T-cell (primary cell): ENCODE data around the gene MYCL. TPM values are rescaled to one million over a fixed set of nuclear protein-coding genes. Genes with fewer than 3 reads are reported as not detected.
"Not testable (repeated sequence)": the region's sequence is repeated elsewhere in the genome, so short reads cannot be mapped to it uniquely, and the experiment has no call there.

Experiments used
- ATAC-seq, 4 experiments: fragments of 200-7000 bp in 3 of 4; fragments of 150-1000 bp in 1 of 4; cut with Tn5 transposase; replicated peaks in 1 of 4; 1 replicate in 3 of 4; 2 replicates in 1 of 4; pipeline ENCODE4 v1.10.0; 2021; ENCODE audit warnings: moderate library complexity in 3 of 4, mild to moderate bottlenecking in 2 of 4, moderate number of reproducible peaks in 1 of 4
- CTCF ChIA-PET, 2 donors: fragments of 300-600 bp; sonication (Branson Sonifier 250); formaldehyde crosslinking; loops; one replicate each; lab custom pipeline; 2022; ENCODE audit warnings: antibody characterized with exemption in 2 of 2; lab: Charles Lee
- POLR2A ChIA-PET, 2 donors: fragments of 300-600 bp; sonication (Branson Sonifier 250); formaldehyde crosslinking; loops; one replicate each; lab custom pipeline; 2022; ENCODE audit warnings: antibody characterized with exemption in 2 of 2; lab: Charles Lee
- DNase-seq, 35 experiments: peaks; one replicate each; pipeline versions ENCODE4 v3.0.0 to v3.0.0-alpha.2; 2013 to 2023
- H3K27ac ChIP-seq: one replicate; pipeline ENCODE4 v1.5.1; 2013; ENCODE audit warnings: low read length
- H3K27me3 ChIP-seq, 2 experiments: replicated peaks in 1 of 2; 1 replicate in 1 of 2; 2 replicates in 1 of 2; pipeline versions ENCODE4 v1.6.1 to v1.7.0; 2013; ENCODE audit warnings: low read length in 1 of 2, mixed read lengths in 1 of 2; ENCODE audit not compliant: control insufficient read depth in 2 of 2, insufficient read depth in 2 of 2; ENCODE audit errors: extremely low read depth in 1 of 2
- H3K36me3 ChIP-seq, 2 donors: 1 replicate in 1 of 2; 2 replicates in 1 of 2; pipeline versions ENCODE4 v1.6.1 to v1.7.0; 2013; ENCODE audit warnings: low read length in 1 of 2; ENCODE audit not compliant: control insufficient read depth in 2 of 2, insufficient read depth in 1 of 2; ENCODE audit errors: extremely low read depth in 1 of 2
- H3K4me1 ChIP-seq, 2 experiments: 1 replicate in 1 of 2; 2 replicates in 1 of 2; pipeline versions ENCODE4 v1.6.1 to v1.7.0; 2013; ENCODE audit warnings: low read length in 2 of 2, mixed read lengths in 1 of 2; ENCODE audit not compliant: insufficient read depth in 2 of 2, control insufficient read depth in 1 of 2; ENCODE audit errors: extremely low read depth in 1 of 2
- H3K4me3 ChIP-seq, 2 donors: 1 replicate in 1 of 2; 2 replicates in 1 of 2; pipeline versions ENCODE4 v1.5.1 to v1.7.0; 2013; ENCODE audit warnings: mild to moderate bottlenecking in 2 of 2, low read length in 1 of 2, moderate library complexity in 1 of 2; ENCODE audit not compliant: control insufficient read depth in 1 of 2; ENCODE audit errors: extremely low read depth in 1 of 2
- H3K9me3 ChIP-seq: 2 replicates; pipeline ENCODE4 v1.7.0; 2013
- H3K27ac Mint-ChIP-seq, 2 donors: one replicate each; pipeline ENCODE4 v1.8.0; 2020 to 2021; ENCODE audit warnings: mild to moderate bottlenecking in 2 of 2, mixed read lengths in 2 of 2
- H3K27me3 Mint-ChIP-seq, 2 donors: one replicate each; pipeline ENCODE4 v1.8.0; 2021 to 2022; ENCODE audit warnings: mixed read lengths in 2 of 2
- H3K36me3 Mint-ChIP-seq: one replicate; pipeline ENCODE4 v1.8.0; 2021; ENCODE audit warnings: mixed read lengths
- H3K4me1 Mint-ChIP-seq, 3 donors: one replicate each; pipeline ENCODE4 v1.8.0; 2020 to 2022; ENCODE audit warnings: mixed read lengths in 3 of 3, mild to moderate bottlenecking in 1 of 3
- H3K4me3 Mint-ChIP-seq, 3 donors: one replicate each; pipeline ENCODE4 v1.8.0; 2020 to 2022; ENCODE audit warnings: mild to moderate bottlenecking in 3 of 3, mixed read lengths in 3 of 3, moderate library complexity in 3 of 3
- H3K9me3 Mint-ChIP-seq, 3 donors: one replicate each; pipeline ENCODE4 v1.8.0; 2020 to 2022; ENCODE audit warnings: mixed read lengths in 3 of 3
- WGBS: methylation state at CpG from one replicate; pipeline ENCODE4 v1.1.5; 2013; ENCODE audit warnings: missing lambda C conversion rate; ENCODE audit not compliant: insufficient coverage; 5-methylcytosine and 5-hydroxymethylcytosine counted together
- total RNA-seq, 35 experiments: library from RNA in 6 of 35; stranded (reverse) in 6 of 35; fragments of 120-200 nt in 1 of 35; gene quantifications; one replicate each; pipeline versions ENCODE4 v1.2.1 to v1.2.4 and lab custom pipeline; 2013 to 2026

The MYCL gene
- total RNA-seq, 5 donors from 2014 or later (not counting 1 experiment from before 2014, with no cell fraction given) = 0.13 to 0.38 (median 0.22) TPM

- Histone ChIP-seq H3K27ac (no peak overlapping the region), H3K9me3 (no peaks in the 10 kb centered on the region), H3K4me3 (no peak overlapping the region), H3K27me3 (peaks cover 0 to 11% of the 10 kb centered on the region in 2 experiments), H3K36me3 (no peaks in the 10 kb centered on the region), H3K4me1 (no peaks in the 10 kb centered on the region)
- 86% methylated on average over 2 of the region's 2 CpGs for WGBS
- DNase-seq = no peak
- no peaks in the 10 kb centered on the region for H3K36me3 Mint-ChIP-seq
- no peaks in the 10 kb centered on the region for H3K4me1 Mint-ChIP-seq
- no peak overlapping the region for H3K4me3 Mint-ChIP-seq
- ATAC-seq = no peak
- ChIA-PET CTCF (interaction anchor here in 1 of 2 donors (0.5 to 0.6 kb wide), 2 partner anchors 78 to 235 kb away, joined by 3 to 5 read pairs; no protein-coding TSS in a partner anchor), POLR2A (no interaction called here)
- no peak overlapping the region for H3K27ac Mint-ChIP-seq
- no peaks in the 10 kb centered on the region for H3K9me3 Mint-ChIP-seq
- H3K27me3 Mint-ChIP-seq = no peaks in the 10 kb centered on the region
These were observed 24.1 kb upstream of the MYCL start for GRCh38 chr1:39925721-39926342.

- peaks cover 0 to 4% of the 10 kb centered on the region in 2 donors for H3K27me3 Mint-ChIP-seq
- Histone ChIP-seq H3K36me3 (no peaks in the 10 kb centered on the region), H3K4me3 (no peak overlapping the region), H3K27ac (no peak overlapping the region), H3K9me3 (no peaks in the 10 kb centered on the region), H3K4me1 (no peaks in the 10 kb centered on the region), H3K27me3 (peaks cover 0 to 16% of the 10 kb centered on the region in 2 experiments)
- no peaks in the 10 kb centered on the region for H3K9me3 Mint-ChIP-seq
- no peak for ATAC-seq
- 79% methylated on average over 19 of the region's 25 CpGs for WGBS
- no peak for DNase-seq
- no peak overlapping the region for H3K27ac Mint-ChIP-seq
- H3K4me1 Mint-ChIP-seq = peaks cover 0 to 2% (median 0%) of the 10 kb centered on the region in 3 donors
- H3K36me3 Mint-ChIP-seq = no peaks in the 10 kb centered on the region
- no peak overlapping the region for H3K4me3 Mint-ChIP-seq
- ChIA-PET CTCF (interaction anchor here (0.5 to 5.6 kb wide), 4 partner anchors 50 to 111 kb away, joined by 3 to 52 read pairs (median 20); no protein-coding TSS in a partner anchor), POLR2A (no interaction called here)
These were observed 20.6 kb upstream of the MYCL start for GRCh38 chr1:39922251-39922688.

GRCh38 chr1:39919545-39919944 lies 17.8 kb upstream of the MYCL start:
- 0% methylated on average over 2 of the region's 3 CpGs for WGBS
- Histone ChIP-seq H3K4me1 (no peaks in the 10 kb centered on the region), H3K27me3 (peaks cover 0 to 20% of the 10 kb centered on the region in 2 experiments), H3K9me3 (no peaks in the 10 kb centered on the region), H3K27ac (no peak overlapping the region), H3K36me3 (no peaks in the 10 kb centered on the region), H3K4me3 (no peak overlapping the region)
- ChIA-PET CTCF (interaction anchor here (0.6 to 5.6 kb wide), 17 partner anchors 18 to 652 kb away, joined by 3 to 52 read pairs (median 5); partner anchors contain the start of gene MYCL (in 1 of the 2)), POLR2A (interaction anchor here (0.7 kb wide), 2 partner anchors 116 to 546 kb away, joined by 3 to 6 read pairs; no protein-coding TSS in a partner anchor)
- H3K9me3 Mint-ChIP-seq = no peaks in the 10 kb centered on the region
- peaks cover 4 to 5% of the 10 kb centered on the region in 2 donors for H3K27me3 Mint-ChIP-seq
- no peaks in the 10 kb centered on the region for H3K36me3 Mint-ChIP-seq
- ATAC-seq = peak; percentile 91 to 98 (median 94)
- peak in 26 of 35 experiments; percentile 2 to 80 (median 24) for DNase-seq
- peaks cover 0 to 2% (median 0%) of the 10 kb centered on the region in 3 donors for H3K4me1 Mint-ChIP-seq
- no peak overlapping the region for H3K4me3 Mint-ChIP-seq
- H3K27ac Mint-ChIP-seq = no peak overlapping the region

- Histone ChIP-seq H3K4me1 (no peaks in the 10 kb centered on the region), H3K36me3 (no peaks in the 10 kb centered on the region), H3K27me3 (peaks cover 0 to 20% of the 10 kb centered on the region in 2 experiments), H3K4me3 (no peak overlapping the region), H3K27ac (no peak overlapping the region), H3K9me3 (no peaks in the 10 kb centered on the region)
- CTCF ChIA-PET = interaction anchor here (0.6 to 5.6 kb wide), 4 partner anchors 56 to 1052 kb away, joined by 3 to 38 read pairs (median 7); no protein-coding TSS in a partner anchor
- Mint-ChIP-seq H3K27me3 (peaks cover 4 to 7% of the 10 kb centered on the region in 2 donors), H3K9me3 (no peaks in the 10 kb centered on the region), H3K27ac (no peak overlapping the region), H3K4me1 (peaks cover 0 to 2% (median 0%) of the 10 kb centered on the region in 3 donors), H3K4me3 (no peak overlapping the region), H3K36me3 (no peaks in the 10 kb centered on the region)
- POLR2A ChIA-PET = no interaction called here
- ATAC-seq (no peak), DNase-seq (no peak)
- 67% methylated on average over 1 of the region's 2 CpGs for WGBS
These were observed 16.1 kb upstream of the MYCL start for GRCh38 chr1:39917825-39918224.

- POLR2A ChIA-PET = interaction anchor here in 1 of 2 donors (0.6 kb wide), 1 partner anchor 42 kb away, joined by 3 read pairs; no protein-coding TSS in a partner anchor
- WGBS = 88% methylated on average over 3 of the region's 6 CpGs
These were observed 13.9 kb upstream of the MYCL start for GRCh38 chr1:39915499-39916129.

GRCh38 chr1:39913136-39913535 lies 11.4 kb upstream of the MYCL start:
- POLR2A ChIA-PET, CTCF ChIA-PET, H3K4me3 Mint-ChIP-seq: not testable (repeated sequence)

More at GRCh38 chr1:39915499-39916129, 13.9 kb upstream of the MYCL start:
- Histone ChIP-seq H3K4me1 (no peaks in the 10 kb centered on the region), H3K27ac (no peak overlapping the region), H3K36me3 (no peaks in the 10 kb centered on the region), H3K4me3 (no peak overlapping the region), H3K27me3 (peaks cover 0 to 20% of the 10 kb centered on the region in 2 experiments), H3K9me3 (no peaks in the 10 kb centered on the region)
- ATAC-seq (no peak), DNase-seq (no peak)
- Mint-ChIP-seq H3K9me3 (no peaks in the 10 kb centered on the region), H3K36me3 (no peaks in the 10 kb centered on the region), H3K27ac (no peak overlapping the region), H3K4me3 (no peak overlapping the region), H3K4me1 (peaks cover 0 to 2% (median 0%) of the 10 kb centered on the region in 3 donors), H3K27me3 (peaks cover 4 to 14% of the 10 kb centered on the region in 2 donors)
- CTCF ChIA-PET = interaction anchor here (0.7 kb wide), 2 partner anchors 57 to 615 kb away, joined by 3 read pairs; no protein-coding TSS in a partner anchor

More at GRCh38 chr1:39913136-39913535, 11.4 kb upstream of the MYCL start:
- H3K27ac Mint-ChIP-seq, ATAC-seq, H3K36me3 ChIP-seq, H3K27ac ChIP-seq, H3K9me3 ChIP-seq, H3K36me3 Mint-ChIP-seq, H3K4me1 ChIP-seq, DNase-seq, H3K4me3 ChIP-seq, H3K4me1 Mint-ChIP-seq, H3K9me3 Mint-ChIP-seq: not testable (repeated sequence)
- H3K27me3 Mint-ChIP-seq = peaks cover 16 to 23% of the 10 kb centered on the region in 2 donors
- H3K27me3 ChIP-seq = peaks cover 0 to 23% of the 10 kb centered on the region in 2 experiments
- 95% methylated on average over 4 of the region's 30 CpGs for WGBS
